Pancreas (tissue), 10 donors: Measurements from ENCODE around the gene UBN1. TPM values are rescaled to one million over a fixed set of nuclear protein-coding genes. Genes with fewer than 3 reads are reported as not detected.

Experiments
- ATAC-seq, 4 donors: fragments of 200-7000 bp; cut with Tn5 transposase; one replicate each; pipeline versions ENCODE4 v1.8.0 to v1.9.1; 2020; ENCODE audit warnings: mild to moderate bottlenecking in 4 of 4, moderate library complexity in 4 of 4
- DNase-seq, 6 donors: peaks; one replicate each; pipeline ENCODE4 v3.0.0-alpha.2; 2020
- FAIRE-seq: peaks from 2 replicates; lab custom pipeline; 2012; peaks lifted over from hg19 to GRCh38; lab: Jason Lieb, UNC
- H3K27ac ChIP-seq, 4 donors: fragments of 200-600 bp; sonication (generic); 1 replicate in 3 of 4; 2 replicates in 1 of 4; pipeline versions ENCODE4 v1.5.0 to v1.8.0; 2020
- H3K27me3 ChIP-seq, 4 donors: fragments of 200-600 bp; one replicate each; pipeline ENCODE4 v1.8.0; 2021
- H3K36me3 ChIP-seq, 3 donors: fragments of 200-600 bp; sonication (generic) in 1 of 3; one replicate each; pipeline versions ENCODE4 v1.5.0 to v1.8.0; 2020 to 2021
- H3K4me1 ChIP-seq, 3 donors: fragments of 200-600 bp; one replicate each; pipeline ENCODE4 v1.8.0; 2021
- H3K4me3 ChIP-seq, 4 donors: fragments of 200-600 bp; sonication (generic) in 2 of 4; one replicate each; pipeline versions ENCODE4 v1.5.0 to v1.8.0; 2020 to 2021
- H3K9me3 ChIP-seq, 4 donors: fragments of 200-600 bp; one replicate each; pipeline ENCODE4 v1.8.0; 2021
- CTCF ChIP-seq, 4 donors: fragments of 200-600 bp; sonication (generic) in 3 of 4; IDR thresholded peaks; one replicate each; pipeline versions ENCODE4 v1.5.0 to v1.8.0; 2021; ENCODE audit warnings: antibody characterized with exemption in 4 of 4
- WGBS, 2 donors: extraction: QIAGEN DNeasy Blood & Tissue Kit; methylation state at CpG; one replicate each; pipeline ENCODE4 v1.1.7; 2013; 5-methylcytosine and 5-hydroxymethylcytosine counted together
- intact Hi-C, 3 donors: fragments of 100-400 bp; cut with DNase I; formaldehyde crosslinking; loops; one replicate each; pipeline versions ENCODE4 v1.11.1 to v1.14.2; 2022
- polyA plus RNA-seq, 2 donors: library from polyadenylated mRNA; stranded (reverse); fragments of 200-250 nt; gene quantifications; one replicate each; pipeline ENCODE4 v1.2.3, GENCODE V29; 2013
- total RNA-seq, 6 donors: library from RNA; stranded (reverse); fragmentation: NEBNext Ultra II Directional in 4 of 6; extraction: Animal tissue kit (Norgen Biotek cat#: 25700) in 4 of 6; gene quantifications; one replicate each; pipeline versions ENCODE4 v1.2.1 to v1.2.4, GENCODE V29; 2021 to 2023
- donor health status: healthy with polysubstance abuse.
- donor health status: DM: no; HTN: no; CAD: no; lungs with moderate emphysema.
- donor health status: DM: no; HTN: no; CAD: no.
- donor health status: control.
- donor health status: control.
- donor health status: Bipolar disorder and iron deficiency.
- donor health status: DM: yes; HTN: yes; CAD: no.
- donor health status: DM: no; HTN: no; CAD: no.
- donor health status: DM: no; HTN: no; CAD: no.
- donor health status: DM: yes; HTN: yes; CAD: no.

UBN1 gene
- total and polyA plus RNA-seq, 8 donors, result 8.0 to 17.3 (median 10.9) TPM

- intact Hi-C loops, result loop anchor here in 1 of 3 donors (10.0 kb wide), 1 partner anchor 59 kb away; no protein-coding TSS in a partner anchor
- no peak for FAIRE-seq
- Histone ChIP-seq H3K27me3 (no peaks in the 10 kb centered on the region), H3K4me3 (no peak overlapping the region), H3K4me1 (peaks cover 0 to 11% (median 4%) of the 10 kb centered on the region in 3 donors), H3K9me3 (no peaks in the 10 kb centered on the region), H3K27ac (no peak overlapping the region), H3K36me3 (peaks cover 5 to 44% (median 11%) of the 10 kb centered on the region in 3 donors)
- DNase-seq, result no peak
- 87 to 95% methylated on average over 4 to 5 of the region's 5 CpGs for WGBS, 2 donors
- no peak for ATAC-seq
- TF ChIP-seq CTCF (IDR thresholded peaks at IDR 0.05), result no peak
Observed at GRCh38 chr16:4855371-4855770, 8.1 kb downstream of the UBN1 start.

GRCh38 chr16:4855804-4856203 is 8.5 kb downstream of the UBN1 start:
- Histone ChIP-seq H3K9me3 (no peaks in the 10 kb centered on the region), H3K4me3 (no peak overlapping the region), H3K27me3 (no peaks in the 10 kb centered on the region), H3K36me3 (peaks cover 8 to 48% (median 11%) of the 10 kb centered on the region in 3 donors), H3K4me1 (peaks cover 0 to 7% (median 2%) of the 10 kb centered on the region in 3 donors), H3K27ac (no peak overlapping the region)
- intact Hi-C loops, result loop anchor here in 1 of 3 donors (10.0 kb wide), 1 partner anchor 59 kb away; no protein-coding TSS in a partner anchor
- FAIRE-seq, result no peak
- 95 to 96% methylated on average over 2 of the region's 2 CpGs for WGBS, 2 donors
- ATAC-seq, result no peak
- TF ChIP-seq CTCF (IDR thresholded peaks at IDR 0.05), result no peak
- DNase-seq, result no peak

GRCh38 chr16:4859190-4859899 is 12.1 kb downstream of the UBN1 start:
- no peak for TF ChIP-seq CTCF (IDR thresholded peaks at IDR 0.05)
- Histone ChIP-seq H3K27ac (no peak overlapping the region), H3K4me1 (peaks cover 0 to 3% (median 0%) of the 10 kb centered on the region in 3 donors), H3K4me3 (no peak overlapping the region), H3K36me3 (peaks cover 11 to 48% (median 14%) of the 10 kb centered on the region in 3 donors), H3K9me3 (no peaks in the 10 kb centered on the region), H3K27me3 (no peaks in the 10 kb centered on the region)
- DNase-seq, result no peak
- WGBS, 2 donors, result 84 to 85% methylated on average over 17 of the region's 17 CpGs
- intact Hi-C loops, result loop anchor here in 1 of 3 donors (10.0 kb wide), 1 partner anchor 55 kb away; no protein-coding TSS in a partner anchor
- FAIRE-seq, result no peak
- ATAC-seq, result no peak

- Histone ChIP-seq H3K4me1 (peaks cover 0 to 3% (median 0%) of the 10 kb centered on the region in 3 donors), H3K27me3 (no peaks in the 10 kb centered on the region), H3K4me3 (no peak overlapping the region), H3K9me3 (no peaks in the 10 kb centered on the region), H3K27ac (no peak overlapping the region), H3K36me3 (peaks cover 11 to 48% (median 14%) of the 10 kb centered on the region in 3 donors)
- 90 to 91% methylated on average over 10 of the region's 10 CpGs for WGBS, 2 donors
- intact Hi-C loops, result loop anchor here in 2 of 3 donors (10.0 kb wide), 2 partner anchors 55 kb away; partner anchors contain the start of gene ROGDI (in 1 of the 2)
- TF ChIP-seq CTCF (IDR thresholded peaks at IDR 0.05), result no peak
- FAIRE-seq (no peak), DNase-seq (no peak), ATAC-seq (no peak)
Observed at GRCh38 chr16:4859900-4860255, 12.6 kb downstream of the UBN1 start.
